DMS153 treated with DMSO at 0.1 percent for 48 hours (cell line): ENCODE results near the gene TMEM120A.
"Not testable (repeated sequence)": the region's sequence is repeated elsewhere in the genome, so short reads cannot be mapped to it uniquely, and the experiment has no call there.

Experiments
- DNase-seq: peaks from one replicate; lab custom pipeline; 2025; ENCODE audit not compliant: unreplicated experiment; lab: John Stamatoyannopoulos, UW

TMEM120A gene

GRCh38 chr7:75994388-75995051, at the start of gene TMEM120A:
Gene TMEM120A, minus strand, starts transcription at chr7:75994595. Its CDS starts 25 bp downstream, at chr7:75994570.
- DNase-seq, result peak; percentile 72

GRCh38 chr7:76040126-76040525, 45.7 kb upstream of the TMEM120A start:
- DNase-seq, result no peak

GRCh38 chr7:76037310-76037709, 42.9 kb upstream of the TMEM120A start:
- no peak for DNase-seq

GRCh38 chr7:76031964-76032363, 37.6 kb upstream of the TMEM120A start:
- no peak for DNase-seq

- DNase-seq, result not testable (repeated sequence)
Observed at GRCh38 chr7:76029682-76030081, 35.3 kb upstream of the TMEM120A start.

- no peak for DNase-seq
Observed at GRCh38 chr7:76023002-76023401, 28.6 kb upstream of the TMEM120A start.

GRCh38 chr7:76022026-76022780, 27.8 kb upstream of the TMEM120A start:
- no peak for DNase-seq

- peak; percentile 48 for DNase-seq
Observed at GRCh38 chr7:76020031-76020714, 25.8 kb upstream of the TMEM120A start.

- DNase-seq, result not testable (repeated sequence)
Observed at GRCh38 chr7:76018520-76018919, 24.1 kb upstream of the TMEM120A start.

GRCh38 chr7:76016191-76016947, 22.0 kb upstream of the TMEM120A start:
- DNase-seq, result no peak

GRCh38 chr7:76011442-76011861, 17.1 kb upstream of the TMEM120A start:
- DNase-seq, result no peak

GRCh38 chr7:76009672-76010600, 15.5 kb upstream of the TMEM120A start:
- DNase-seq, result no peak

- DNase-seq, result no peak
Observed at GRCh38 chr7:76008156-76008687, 13.8 kb upstream of the TMEM120A start.

- not testable (repeated sequence) for DNase-seq
Observed at GRCh38 chr7:76005004-76005403, 10.6 kb upstream of the TMEM120A start.

- no peak for DNase-seq
Observed at GRCh38 chr7:76003351-76003750, 9.0 kb upstream of the TMEM120A start.

- DNase-seq, result no peak
Observed at GRCh38 chr7:76002822-76003221, 8.4 kb upstream of the TMEM120A start.

GRCh38 chr7:76002139-76002538, 7.7 kb upstream of the TMEM120A start:
- DNase-seq, result no peak

- no peak for DNase-seq
Observed at GRCh38 chr7:76000566-76000965, 6.2 kb upstream of the TMEM120A start.

- no peak for DNase-seq
Observed at GRCh38 chr7:75998038-75998437, 3.6 kb upstream of the TMEM120A start.

- DNase-seq, result no peak
Observed at GRCh38 chr7:75996476-75996875, 2.1 kb upstream of the TMEM120A start.
